A549 treated with CORT108297 at 1 μM for 4 hours (cell line): ENCODE results near the gene C1orf159. TPM values are rescaled to one million over a fixed set of nuclear protein-coding genes. Genes with fewer than 3 reads are reported as not detected.

Experiments used
- total RNA-seq: library from RNA; stranded (reverse); fragments of 200-300 nt; extraction: Qiagen RNA extraction; gene quantifications from 5 replicates; pipeline ENCODE4 v1.2.3, GENCODE V29; 2022

The C1orf159 gene
- 10.2 to 16.2 TPM (median 15.4 TPM) in 5 replicates for total RNA-seq

DNA sequence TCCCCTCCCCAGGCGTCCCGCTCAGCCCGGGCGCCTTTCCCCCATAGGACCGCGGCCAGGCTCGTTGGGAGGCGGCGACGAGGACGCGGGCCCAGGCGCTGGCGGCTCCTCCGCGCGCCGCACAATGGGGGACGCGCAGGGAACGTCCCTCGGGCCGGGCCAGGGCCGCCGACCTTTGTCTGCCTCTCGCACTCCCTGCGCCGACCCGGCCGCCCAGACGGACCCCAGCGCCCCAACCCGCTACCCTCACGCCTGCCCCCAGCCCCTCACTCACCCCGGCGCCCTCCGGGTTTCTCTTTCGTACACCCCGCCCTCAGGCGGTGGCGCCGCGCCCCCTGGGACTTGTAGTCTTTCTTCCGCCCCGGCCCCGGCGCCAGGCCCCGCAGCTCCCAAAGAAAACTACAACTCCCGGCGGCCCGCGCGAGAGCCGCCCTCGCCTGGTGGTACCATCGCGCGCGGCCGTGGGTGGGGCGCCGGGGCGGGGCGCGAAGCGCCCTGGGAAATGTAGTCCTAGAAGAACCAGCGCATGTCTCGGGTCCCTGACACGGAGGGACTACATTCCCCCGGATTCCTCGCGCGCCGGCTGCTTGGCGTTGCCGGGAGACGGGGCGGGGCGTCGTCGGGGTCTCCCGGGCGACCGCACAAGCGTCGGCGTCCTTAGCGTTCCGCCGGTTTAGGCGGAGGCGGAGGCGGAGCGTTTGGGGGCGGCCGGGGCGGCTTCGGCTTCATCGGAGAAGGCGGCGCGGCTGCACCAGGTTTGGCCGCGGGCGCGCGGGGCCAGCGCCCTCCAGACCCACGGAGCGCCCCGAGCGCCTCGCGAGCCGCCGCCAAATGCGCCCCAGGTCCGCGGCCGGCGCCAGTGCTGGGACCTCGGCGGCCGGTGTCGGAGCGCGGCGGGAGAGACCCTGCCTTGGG, at the start of gene C1orf159:
Gene C1orf159, minus strand, starts transcription at position 304 of the 915 bp plus-strand sequence. CDS start 24,546 bp downstream, outside the sequence.

DNA sequence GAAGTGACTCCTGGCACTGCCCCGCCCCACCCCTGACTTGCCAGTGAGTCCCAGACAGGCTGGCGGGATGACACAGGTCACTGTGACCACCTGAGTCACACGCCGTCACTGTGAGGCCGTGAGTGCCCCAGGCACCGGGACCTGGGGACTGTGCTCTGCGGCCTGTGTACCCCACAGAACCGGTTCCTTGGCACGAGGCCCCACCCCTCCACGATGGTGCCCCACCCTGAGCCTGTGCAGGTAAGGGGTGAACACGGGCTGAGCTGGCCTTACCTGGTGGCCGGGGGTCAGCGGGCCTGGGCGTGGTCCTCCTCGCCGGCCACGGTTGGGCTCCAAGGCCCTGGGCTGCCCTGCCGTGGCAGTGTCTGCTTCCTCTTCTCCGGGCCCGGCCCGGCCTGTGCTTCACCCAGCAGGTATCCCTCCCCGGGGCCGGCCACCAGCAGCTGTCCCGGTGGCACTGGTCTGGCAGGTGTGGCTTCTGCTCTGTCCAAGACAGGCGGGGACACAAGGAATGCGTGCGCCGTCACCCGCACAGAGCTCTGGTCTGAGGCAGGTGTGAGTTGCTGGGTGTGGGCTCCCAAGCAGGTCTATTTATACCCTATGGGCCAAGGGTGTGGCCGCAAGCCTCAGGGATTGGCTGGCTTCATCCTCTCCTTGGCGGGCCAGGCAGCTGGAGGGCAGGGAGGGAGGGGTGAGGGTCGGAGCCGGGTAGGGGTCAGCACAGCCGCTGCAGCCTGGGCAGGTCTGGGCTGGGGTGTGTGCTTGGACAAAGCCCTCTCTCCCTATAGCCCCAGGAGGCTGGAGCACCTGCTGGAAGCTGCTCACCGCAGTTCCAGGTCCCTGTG, 41.9 kb downstream of the C1orf159 start, which contains the start of gene RNF223:
Gene RNF223, minus strand, starts transcription at position 564 of the 845 bp plus-strand sequence. CDS start 1,740 bp downstream, outside the sequence.

Other genes starting within 250 kb of the C1orf159 start
- 16.5 to 38.7 TPM (median 35.5 TPM) in 5 replicates for gene SAMD11, start 192.2 kb downstream of the C1orf159 start, total RNA-seq
- gene NOC2L, start 156.8 kb downstream of the C1orf159 start, total RNA-seq, result 68.1 to 89.5 TPM (median 86.3 TPM) in 5 replicates
- 9.8 to 24.0 TPM (median 19.8 TPM) in 5 replicates for gene KLHL17, start 155.5 kb downstream of the C1orf159 start, total RNA-seq
- gene PLEKHN1, start 149.6 kb downstream of the C1orf159 start, total RNA-seq, result 4.7 to 7.6 TPM (median 6.5 TPM) in 5 replicates
- 0.07 to 0.24 TPM (median 0.14 TPM) in 4 of 5 replicates, not detected in the other for gene PERM1, start 134.0 kb downstream of the C1orf159 start, total RNA-seq
- 20.6 to 68.1 TPM (median 67.3 TPM) in 5 replicates for gene HES4, start 116.0 kb downstream of the C1orf159 start, total RNA-seq
- 18.3 to 28.3 TPM (median 22.6 TPM) in 5 replicates for gene ISG15, start 102.6 kb downstream of the C1orf159 start, total RNA-seq
- gene AGRN, start 96.0 kb downstream of the C1orf159 start, total RNA-seq, result 79.5 to 139 TPM (median 135 TPM) in 5 replicates
- gene RNF223, start 41.8 kb downstream of the C1orf159 start, total RNA-seq, result 0.32 to 0.52 TPM (median 0.38 TPM) in 5 replicates
- gene TTLL10, start 57.8 kb upstream of the C1orf159 start, total RNA-seq, result not detected in 5 replicates
- 0.11 to 0.25 TPM (median 0.15 TPM) in 3 of 5 replicates, not detected in the others for gene TNFRSF18, start 90.5 kb upstream of the C1orf159 start, total RNA-seq
- gene TNFRSF4, start 98.1 kb upstream of the C1orf159 start, total RNA-seq, result 0.07 to 0.18 TPM (median 0.13 TPM) in 4 of 5 replicates, not detected in the other
- gene SDF4, start 115.9 kb upstream of the C1orf159 start, total RNA-seq, result 108 to 138 TPM (median 133 TPM) in 5 replicates
- gene B3GALT6, start 116.1 kb upstream of the C1orf159 start, total RNA-seq, result 10.8 to 22.2 TPM (median 19.5 TPM) in 5 replicates
- gene C1QTNF12, start 130.6 kb upstream of the C1orf159 start, total RNA-seq, result 1.4 to 2.3 TPM (median 1.8 TPM) in 5 replicates
- gene UBE2J2, start 157.8 kb upstream of the C1orf159 start, total RNA-seq, result 38.8 to 48.3 TPM (median 46.8 TPM) in 5 replicates
- 0.70 to 1.7 TPM (median 1.3 TPM) in 5 replicates for gene SCNN1D, start 164.3 kb upstream of the C1orf159 start, total RNA-seq
- gene ACAP3, start 191.8 kb upstream of the C1orf159 start, total RNA-seq, result 10.6 to 21.4 TPM (median 20.6 TPM) in 5 replicates
- gene PUSL1, start 192.5 kb upstream of the C1orf159 start, total RNA-seq, result 17.0 to 27.7 TPM (median 26.5 TPM) in 5 replicates
- 42.4 to 66.0 TPM (median 63.3 TPM) in 5 replicates for gene INTS11, start 208.6 kb upstream of the C1orf159 start, total RNA-seq
- 15.8 to 23.0 TPM (median 21.1 TPM) in 5 replicates for gene CPTP, start 208.7 kb upstream of the C1orf159 start, total RNA-seq
- gene TAS1R3, start 215.2 kb upstream of the C1orf159 start, total RNA-seq, result 0.12 to 0.17 TPM (median 0.14 TPM) in 5 replicates
- gene DVL1, start 233.3 kb upstream of the C1orf159 start, total RNA-seq, result 46.8 to 86.9 TPM (median 77.1 TPM) in 5 replicates
- 0.07 to 0.29 TPM (median 0.27 TPM) in 5 replicates for gene MXRA8, start 242.5 kb upstream of the C1orf159 start, total RNA-seq